ENCODE measurements around the gene MVP.
"Not testable (repeated sequence)": the region's sequence is repeated elsewhere in the genome, so short reads cannot be mapped to it uniquely, and the experiment has no call there.

MVP gene

DNA sequence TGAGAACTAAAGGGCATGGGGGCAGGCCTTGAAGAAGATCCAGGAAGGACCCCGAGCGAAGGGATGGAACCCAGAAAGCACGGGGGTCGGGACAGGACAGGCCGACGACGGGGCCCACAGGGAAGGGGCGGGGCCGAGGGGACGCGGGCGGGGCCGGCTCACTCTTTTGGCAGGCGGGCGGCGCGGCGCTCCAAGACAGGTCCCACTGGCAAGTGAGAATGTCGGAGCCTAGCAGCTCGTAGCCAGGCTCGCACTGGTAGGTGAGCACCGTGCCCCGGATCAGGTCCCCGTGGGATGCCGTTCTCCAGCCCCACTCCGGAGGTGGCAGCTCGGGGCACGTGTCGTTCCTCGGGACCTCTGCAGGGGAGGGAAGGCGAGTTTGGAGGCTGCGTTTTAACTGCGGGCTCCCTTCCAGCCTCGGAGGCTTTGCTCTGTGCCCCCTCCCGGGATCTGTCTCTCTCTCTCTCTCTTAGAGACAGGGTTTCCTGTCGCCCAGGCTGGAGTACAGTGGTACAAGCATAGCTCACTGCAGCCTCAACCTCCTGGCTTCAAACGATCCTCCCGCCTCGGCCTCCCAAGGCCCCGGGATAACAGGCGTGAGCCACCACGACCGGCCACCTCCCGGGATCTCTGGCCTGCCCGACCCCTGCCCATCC, 56.5 kb downstream of the MVP start:
- no peak for DNase-seq

DNA sequence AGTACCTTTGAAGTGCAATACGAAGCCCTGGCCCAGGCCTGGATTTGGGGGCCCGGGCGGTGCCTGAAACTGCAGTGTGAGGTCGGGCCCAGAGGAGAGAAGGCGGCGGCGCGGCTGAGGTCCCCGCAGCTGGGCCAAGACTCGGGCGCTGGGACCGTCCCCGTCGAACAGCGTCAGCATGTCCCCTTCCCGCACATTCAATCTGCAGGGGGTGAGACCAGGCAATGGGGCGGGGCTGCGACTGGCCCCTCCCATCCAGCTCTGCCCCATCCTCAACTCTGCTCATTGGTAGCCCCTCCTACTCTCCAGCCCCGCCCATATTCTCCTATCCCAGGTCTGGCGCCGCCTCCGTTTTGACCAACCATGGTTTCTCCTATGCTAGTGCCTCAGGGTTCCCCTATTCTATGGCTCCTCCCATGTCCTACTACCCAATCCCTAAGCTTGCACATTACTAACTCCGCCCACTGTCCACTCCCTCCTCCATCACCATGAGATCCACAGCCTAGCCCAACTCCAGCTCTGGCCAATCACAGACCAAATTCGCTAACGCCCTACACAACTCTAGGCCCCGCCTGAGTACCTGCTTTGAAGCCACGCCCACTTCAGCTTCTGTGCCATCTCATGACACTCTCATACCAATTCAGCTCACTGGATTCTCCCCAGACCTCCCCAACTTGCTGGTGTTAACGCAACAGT, 57.2 kb downstream of the MVP start:
- DNase-seq: no peak

DNA sequence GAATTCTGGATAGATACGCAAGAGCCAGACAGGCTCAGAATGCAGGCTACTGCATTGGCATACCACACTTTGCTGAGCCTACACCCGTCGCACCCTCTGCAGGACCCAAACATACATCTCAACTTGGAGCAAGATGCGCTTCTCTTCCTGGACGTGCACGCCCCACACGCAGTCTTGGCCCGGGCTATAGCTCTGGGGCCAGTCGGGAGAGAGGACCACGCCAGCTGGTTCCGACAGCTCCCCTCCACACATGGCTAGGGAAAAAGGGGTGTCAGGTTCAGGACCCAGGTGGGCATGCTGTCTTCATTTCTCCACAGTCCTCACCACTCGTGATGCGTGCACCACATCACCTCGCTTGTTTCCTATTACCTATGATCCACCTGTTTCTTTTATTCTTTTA, 57.9 kb downstream of the MVP start:
- DNase-seq: no peak

DNA sequence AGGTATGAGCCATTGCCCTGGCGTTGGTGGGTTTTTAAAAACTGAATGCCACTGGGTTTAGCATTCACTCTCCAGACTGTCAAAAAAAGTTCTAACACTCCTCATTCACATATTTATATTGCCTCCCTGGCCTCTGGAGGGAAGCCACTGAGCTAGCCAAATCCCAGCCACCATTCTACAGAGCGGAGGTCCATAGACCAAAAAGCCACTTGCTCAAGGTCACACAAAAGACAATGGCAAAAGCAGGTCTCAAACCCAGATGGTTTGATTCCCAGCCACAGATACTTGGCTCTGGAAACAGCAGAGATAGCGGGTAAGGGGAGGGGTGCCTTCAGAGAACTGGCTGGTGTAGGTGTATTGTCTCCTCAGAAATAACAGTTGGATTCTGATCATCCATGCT, 60.8 kb downstream of the MVP start:
- no peak for DNase-seq

DNA sequence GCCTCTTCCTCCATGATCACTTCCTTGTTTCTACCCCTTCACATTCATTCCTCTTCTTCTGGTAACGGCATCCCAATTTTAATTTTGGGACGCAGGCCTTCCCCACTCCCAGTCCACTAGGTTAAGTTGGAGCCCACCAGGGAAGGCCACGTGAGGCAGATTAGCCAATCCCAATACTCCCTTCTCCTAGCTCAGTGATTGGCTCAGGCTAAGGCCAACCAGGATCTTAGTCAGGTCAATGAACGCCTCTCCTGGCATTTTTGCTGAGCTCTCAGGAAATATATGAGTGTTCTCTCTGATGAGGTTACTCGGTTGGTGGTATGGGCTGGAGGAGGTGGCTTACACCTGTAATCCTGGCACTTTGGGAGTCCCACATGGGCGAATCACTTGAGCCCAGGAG, 63.7 kb downstream of the MVP start:
- no peak for DNase-seq

DNA sequence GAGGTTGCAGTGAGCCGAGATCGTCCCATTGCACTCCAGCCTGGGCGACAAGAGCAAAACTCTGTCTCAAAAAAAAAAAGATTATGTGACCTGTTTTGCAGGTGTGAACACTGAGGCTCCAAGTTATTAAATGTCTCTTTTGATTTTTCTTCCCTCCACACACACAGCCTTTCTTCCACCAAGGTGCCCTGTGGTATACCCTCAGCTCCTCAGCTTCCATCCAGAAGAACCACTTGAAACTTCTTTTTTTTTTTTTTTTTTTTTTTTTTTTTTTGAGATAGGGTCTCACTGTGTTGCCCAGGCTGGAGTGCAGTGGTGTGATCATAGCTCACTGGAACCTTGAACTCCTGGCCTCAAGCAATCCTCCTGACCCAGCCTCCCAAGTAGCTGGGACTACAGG, 69.1 kb downstream of the MVP start:
- DNase-seq: not testable (repeated sequence)

DNA sequence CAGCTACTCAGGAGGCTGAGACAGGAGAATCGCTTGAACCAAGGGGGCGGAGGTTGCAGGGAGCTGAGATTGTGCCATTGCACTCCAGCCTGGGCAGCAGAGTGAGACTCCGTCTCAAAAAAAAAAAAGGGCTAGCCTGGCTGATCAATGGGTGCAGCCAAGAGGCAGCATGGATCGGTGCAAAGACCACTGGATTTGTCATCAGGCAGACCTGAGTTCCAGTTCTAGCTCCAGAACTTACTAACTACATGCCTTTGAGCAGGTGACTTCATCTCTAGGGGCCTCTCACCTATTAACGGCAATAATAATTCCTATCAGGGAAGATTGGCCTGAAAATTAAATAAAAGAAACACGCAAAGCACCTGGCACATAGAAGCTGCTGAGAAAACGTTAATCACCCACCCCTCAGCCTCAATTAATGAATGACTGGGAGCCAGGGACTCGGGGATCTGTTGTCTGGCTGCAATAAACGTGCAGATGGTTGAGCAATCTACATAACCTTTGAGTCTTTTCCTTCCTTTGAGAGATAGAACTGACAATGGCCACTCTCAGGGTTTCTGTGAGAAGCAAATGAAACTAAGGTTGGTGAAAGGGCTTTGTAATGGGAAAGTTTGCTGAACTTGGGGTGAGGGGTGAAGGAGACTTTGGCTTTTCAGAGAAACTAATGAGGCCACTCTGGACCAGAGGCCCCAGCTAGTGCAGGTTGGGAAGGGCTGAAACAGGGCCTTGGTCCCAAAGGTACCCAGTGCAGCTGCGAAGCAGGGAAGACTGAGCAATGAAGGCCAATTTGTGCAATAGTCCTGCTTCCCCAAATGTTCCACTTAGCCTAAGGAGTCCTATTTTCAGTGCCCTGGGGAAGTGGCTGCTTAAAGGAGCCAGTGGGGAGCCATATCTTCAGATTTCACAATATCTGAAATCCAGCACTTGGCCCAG, 71.5 kb downstream of the MVP start:
- no peak for DNase-seq

DNA sequence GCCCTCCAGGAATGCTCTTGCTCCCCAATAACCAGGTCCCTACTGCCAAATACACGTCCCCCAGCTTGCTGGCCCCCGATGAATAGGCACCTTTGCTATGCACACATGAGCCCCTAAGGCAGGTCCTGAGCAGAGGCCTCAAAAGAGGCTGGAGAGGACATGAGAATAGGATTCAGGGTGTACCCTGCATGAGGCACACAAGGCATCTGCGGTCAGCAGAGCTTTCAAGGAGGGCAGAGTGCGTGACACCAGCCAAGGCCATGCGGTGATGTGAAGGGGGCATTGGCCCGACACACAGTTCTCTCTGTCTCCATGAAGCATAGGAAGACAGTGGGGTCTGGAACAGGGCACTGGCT, 72.2 kb downstream of the MVP start:
- DNase-seq: no peak

DNA sequence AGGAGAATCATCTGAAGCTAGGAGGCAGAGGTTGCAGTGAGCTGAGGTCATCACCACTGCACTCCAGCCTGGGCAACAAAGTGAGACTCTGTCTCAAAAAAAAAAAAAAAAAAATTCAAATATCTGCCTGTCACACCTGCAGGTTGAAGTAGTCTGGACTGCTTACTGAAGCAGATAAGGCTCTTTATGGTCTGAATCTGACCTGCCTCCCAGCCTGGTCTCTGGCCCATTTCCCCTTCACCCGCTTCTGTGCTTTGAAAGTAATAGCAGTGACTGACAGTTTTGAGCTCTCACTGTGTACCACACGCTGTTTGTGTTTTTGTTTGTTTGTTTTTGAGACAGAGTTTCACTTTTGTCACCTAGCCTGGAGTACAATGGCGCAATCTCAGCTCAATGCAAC, 73.3 kb downstream of the MVP start:
- DNase-seq: no peak

DNA sequence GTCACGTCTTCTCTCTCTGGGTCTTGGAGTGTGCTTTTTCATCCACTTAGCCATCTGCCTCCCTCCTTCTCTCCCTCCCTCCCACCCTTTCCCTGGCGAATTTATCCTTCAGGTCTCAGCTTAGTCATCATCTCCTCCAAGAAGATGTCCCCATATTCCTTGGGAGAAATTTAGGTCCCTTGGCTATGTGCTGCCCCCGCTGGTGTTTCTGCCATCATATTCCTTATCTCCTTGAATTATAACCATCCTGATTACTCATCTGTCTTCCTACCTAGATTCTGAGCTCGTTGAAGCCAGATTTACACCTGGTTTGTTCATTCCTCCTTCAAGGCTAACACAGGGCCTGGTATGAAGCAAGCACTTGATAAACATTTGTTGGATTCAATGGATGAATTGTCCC, 74.1 kb downstream of the MVP start:
- DNase-seq: no peak

DNA sequence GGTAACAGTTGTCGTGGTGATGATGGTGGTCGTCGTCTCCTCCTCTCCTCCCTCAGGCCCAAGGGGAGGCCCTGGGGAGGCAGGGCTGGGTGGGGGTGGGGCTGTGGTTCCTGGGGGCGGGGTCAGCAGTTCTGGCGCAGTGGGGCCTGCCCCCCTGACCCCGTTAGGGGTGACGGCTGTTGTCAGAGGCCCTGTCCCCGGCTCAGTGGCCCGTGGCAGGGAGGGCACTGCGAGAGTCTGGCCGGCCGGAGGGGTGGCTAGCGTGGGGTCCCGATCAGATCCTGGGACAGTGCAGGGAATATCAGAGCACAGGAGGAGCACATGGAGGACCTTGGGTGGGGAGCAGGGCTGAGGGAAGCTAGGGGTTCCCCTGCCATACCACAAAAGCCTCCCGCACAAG, 76.6 kb downstream of the MVP start:
- no peak for DNase-seq

DNA sequence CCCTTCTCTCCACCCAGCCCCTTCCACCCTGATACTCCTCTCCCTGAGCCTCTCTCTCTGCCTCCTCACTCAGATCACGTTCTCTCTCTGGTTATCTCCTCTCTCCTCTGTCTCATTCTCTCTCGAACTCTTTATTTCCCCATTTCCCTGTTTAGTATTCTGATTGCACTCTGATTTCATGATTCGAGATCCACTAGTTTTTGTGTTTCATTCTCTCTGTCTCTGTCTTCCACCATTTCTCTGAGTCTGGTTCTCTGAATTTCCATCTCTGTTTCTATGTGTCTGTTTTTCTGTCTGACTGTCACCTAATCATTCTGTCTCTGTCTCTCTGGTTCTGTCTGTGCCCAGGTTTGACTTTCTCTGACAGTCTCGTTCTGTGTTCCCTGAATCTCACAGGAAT, 77.1 kb downstream of the MVP start:
- DNase-seq: no peak

Measured in DMS79 (cell line).